Activated CD4-positive, alpha-beta T cell treated with anti-CD3 and anti-CD28 coated beads for 24 hours (primary cell): ENCODE data around the gene PATJ.
"Not testable (repeated sequence)": the region's sequence is repeated elsewhere in the genome, so short reads cannot be mapped to it uniquely, and the experiment has no call there.

ENCODE experiments used
- DNase-seq, 2 donors: peaks; one replicate each; pipeline ENCODE4 v3.0.0-alpha.2; 2020; ENCODE audit warnings: low read depth in 2 of 2

Gene PATJ

DNA sequence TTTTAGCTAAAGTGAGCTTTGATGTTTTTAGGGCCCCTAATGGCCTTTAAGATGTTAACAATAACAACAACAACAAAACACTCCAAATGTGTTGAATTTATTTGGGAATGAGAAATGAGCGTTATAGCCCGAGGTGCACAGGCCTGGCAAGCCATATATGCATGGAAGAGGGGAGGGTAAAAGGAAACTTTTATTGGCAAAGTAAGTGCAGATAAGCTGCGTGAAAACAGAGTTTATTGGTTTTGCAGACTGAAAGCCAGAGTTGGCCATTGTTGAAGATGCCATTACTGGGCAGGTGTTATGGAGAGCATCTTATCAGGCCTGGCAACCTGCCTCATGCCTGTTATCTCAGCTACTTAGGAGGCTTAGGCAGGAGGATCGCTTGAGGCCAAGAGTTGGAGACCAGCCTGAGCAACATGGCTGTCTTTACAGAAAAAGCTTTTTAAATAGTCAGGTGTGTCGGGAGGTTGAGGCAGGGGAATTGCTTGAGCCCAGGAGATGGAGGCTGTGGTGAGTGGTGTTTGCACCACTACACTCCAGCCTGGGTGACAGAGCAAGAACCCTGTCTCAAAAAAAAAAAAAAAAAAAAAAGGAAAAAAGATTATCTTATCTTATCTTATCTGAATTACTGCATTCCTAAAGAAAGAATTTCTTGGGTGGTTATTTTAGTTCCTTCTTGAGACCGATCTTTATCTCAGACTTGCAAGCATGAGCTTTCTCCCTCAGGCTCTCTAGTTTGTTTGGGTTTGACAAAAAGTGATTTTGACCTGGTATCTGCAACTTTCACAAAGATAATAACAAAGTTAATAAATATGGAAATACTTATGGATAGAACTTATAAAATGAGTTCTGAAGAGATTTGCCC, 1.7 kb downstream of the PATJ start:
- no peak for DNase-seq

DNA sequence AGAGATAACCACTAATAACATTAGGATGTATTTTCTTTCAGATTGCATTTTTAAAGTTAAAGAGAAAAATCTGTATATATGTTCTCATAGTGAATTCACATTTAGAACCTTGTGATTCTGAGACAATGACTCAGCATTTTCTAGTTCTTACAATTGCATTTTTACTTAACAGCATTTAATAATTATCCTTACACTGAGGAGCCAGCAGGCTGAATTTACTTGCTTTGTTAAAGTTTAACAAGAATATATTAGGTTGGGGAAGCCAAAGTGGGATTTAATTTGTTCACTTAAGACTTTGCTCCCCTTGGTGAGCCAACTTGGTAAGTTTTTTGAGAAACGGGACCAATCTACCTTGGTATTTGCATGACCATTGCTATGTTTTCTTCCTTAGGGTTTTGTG, 4.5 kb downstream of the PATJ start:
- DNase-seq = no peak

DNA sequence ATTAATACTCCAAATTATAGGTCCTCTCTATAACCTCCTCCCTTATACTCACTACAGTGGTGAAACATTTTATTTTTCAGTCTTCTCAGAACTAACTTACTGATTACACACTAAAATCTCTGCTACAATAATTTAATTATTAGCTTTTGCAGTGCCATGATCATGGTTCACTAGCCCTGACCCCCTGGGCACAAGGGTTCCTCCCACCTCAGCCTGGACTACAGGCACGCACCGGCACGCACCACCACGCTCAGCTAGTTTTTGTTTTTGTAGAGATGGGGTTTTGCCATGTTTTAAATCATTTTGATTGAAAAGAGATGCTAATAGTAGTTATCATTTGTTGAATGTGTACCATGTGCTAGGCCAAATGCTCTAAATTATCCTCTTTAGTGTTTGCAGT, 6.3 kb downstream of the PATJ start:
- DNase-seq = no peak

DNA sequence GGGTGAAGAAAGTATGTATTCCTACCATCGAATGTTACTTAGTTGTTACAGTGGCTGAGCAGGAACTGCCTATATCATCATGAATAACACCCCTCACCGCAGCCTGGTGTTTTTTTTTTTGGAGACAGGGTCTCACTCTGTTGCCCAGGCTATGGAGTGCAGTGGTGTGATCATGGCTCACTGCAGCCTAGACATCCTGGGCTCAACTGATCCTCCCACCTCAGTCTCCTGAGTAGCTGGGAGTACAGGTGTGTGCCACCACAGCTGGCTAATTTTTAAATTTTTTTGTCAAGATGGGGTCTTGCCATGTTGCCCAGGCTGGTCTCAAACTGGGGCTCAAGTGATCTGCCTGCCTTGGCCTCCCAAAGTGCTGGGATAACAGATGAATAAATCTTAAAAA, 7.3 kb downstream of the PATJ start:
- DNase-seq = no peak

DNA sequence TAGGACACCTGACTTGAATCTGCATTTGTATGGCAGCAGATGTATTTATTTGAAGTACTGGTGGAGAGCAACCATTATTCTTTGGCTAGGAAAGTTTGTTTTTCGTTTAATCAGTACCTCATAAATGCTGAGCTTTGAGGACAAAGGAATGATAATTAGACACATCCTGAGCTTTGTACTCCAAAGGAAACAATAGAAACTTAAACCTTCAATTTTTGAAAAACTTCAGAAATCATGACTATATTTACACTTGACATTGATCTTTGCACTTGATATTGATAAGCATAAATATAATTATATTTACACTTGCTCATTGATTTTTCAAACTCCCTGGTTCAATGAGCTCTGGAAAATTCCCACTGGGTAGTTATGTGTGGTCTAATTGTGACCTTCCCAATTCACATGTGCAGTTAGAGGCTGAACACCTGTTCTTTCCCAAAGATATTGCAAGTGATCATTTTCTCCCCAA, 10.7 kb downstream of the PATJ start:
- DNase-seq = no peak

DNA sequence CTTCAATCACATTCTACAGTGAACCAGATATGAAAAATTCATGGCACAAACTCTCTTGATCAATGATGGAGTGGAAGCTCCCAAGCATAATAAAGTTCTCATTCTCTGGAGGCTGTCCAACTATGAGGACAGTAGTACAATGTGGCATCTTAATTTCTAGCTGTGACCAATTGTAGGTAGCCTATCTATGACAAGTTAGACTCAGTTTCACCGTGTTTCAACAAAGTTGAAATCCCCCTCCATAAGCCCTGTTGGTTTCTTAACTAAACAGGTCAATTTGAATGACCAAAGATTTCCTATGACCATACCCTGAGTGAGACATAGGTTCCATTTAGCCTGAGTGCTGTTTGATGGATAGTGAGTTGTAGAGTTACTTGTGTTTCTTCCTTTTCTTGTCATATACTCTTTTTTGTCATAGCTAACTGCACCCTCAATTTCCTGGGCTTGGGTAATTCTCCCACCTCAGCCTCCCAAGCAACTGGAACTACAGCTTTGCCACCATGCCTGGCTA, 11.8 kb downstream of the PATJ start:
- no peak for DNase-seq

DNA sequence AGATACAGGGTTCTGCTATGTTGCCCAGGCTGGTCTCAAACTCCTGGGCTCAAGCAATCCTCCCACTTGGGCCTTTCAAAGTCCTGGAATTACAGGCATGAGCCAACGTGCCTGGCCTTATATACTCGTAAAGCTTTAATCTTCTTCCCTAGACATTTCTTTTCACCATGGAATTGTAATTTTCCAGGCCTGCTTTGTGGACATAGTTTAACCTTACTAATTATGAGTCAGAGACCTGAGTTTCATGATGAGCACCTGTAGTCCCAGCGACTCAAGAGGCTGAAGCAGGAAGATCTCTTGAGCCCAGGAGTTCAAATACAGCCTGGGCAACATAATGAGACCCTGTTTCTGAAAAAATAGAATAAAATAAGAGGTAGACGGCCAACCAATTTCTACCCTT, 12.3 kb downstream of the PATJ start:
- no peak for DNase-seq

DNA sequence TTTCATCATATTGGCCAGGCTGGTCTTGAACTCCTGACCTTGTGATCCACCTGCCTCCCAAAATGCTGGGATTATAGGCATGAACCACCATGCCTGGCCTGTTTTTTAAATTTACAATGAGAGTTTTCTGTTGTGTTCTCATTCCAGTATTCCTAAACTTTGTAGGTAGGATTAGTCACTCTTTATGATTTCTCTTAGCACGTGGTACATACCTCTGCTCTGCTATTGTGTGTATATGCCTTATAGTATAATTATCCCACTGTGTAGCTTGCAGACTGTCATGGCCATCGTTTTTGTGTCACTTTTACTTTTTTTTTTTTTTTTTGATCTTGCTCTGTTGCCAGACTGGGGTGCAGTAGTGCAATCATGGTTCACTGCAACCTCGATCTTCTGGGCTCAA, 14.5 kb downstream of the PATJ start:
- no peak for DNase-seq

DNA sequence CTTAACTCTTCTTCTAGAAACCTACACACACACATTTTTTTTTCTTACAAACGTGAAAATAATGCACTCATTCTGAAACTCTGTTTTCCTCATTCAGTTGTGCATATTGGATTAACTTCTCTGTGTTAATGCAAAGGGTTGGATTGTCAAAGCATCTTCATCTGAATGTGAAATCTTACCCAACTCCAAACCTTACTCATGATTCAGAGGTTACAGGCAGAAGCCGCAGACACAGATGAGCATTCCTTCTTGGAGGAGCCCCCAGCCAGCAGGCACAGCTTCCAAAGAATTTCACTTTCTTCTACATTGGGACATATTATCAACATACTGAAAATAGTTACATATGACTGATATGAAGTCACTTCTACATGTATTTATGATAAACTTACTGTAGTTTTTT, 15.7 kb downstream of the PATJ start:
- DNase-seq = no peak

DNA sequence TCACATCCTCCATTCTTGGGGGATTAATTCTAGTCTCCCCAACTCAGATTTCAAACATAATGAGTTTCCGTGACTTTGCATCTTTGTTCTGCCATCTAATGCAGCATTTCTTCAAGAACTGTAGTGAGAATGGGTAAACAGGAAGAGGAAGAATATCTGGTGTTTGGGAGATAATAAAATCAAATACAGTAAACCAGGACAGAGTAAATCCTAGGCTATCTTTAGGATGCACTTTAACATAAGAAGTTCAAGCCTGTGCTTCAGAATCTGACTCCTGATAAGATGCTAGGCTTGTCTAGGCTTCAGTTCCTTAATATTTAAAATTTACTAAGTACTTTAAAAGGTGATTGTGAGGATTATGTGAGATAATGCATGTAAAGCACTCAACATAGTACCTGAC, 27.9 kb downstream of the PATJ start:
- DNase-seq = no peak

DNA sequence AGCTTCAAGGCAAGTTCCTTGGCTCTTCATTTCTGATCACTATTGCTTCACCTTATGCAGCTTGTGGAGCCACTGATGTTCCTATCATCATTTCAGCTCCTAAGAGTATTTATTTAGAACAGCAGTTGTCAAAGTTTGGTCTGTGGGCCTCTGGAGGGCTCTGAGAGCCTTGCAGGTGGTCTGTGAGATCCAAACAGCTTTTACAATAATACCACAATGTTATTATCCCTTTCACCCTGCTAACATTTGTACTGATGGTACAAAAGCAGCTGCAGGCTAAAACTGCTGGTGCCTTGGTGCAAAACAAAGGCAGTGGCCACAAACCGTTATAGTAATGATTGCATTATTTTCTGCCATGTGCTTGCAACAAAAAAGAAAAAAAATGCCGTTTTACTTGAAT, 33.8 kb downstream of the PATJ start:
- no peak for DNase-seq

DNA sequence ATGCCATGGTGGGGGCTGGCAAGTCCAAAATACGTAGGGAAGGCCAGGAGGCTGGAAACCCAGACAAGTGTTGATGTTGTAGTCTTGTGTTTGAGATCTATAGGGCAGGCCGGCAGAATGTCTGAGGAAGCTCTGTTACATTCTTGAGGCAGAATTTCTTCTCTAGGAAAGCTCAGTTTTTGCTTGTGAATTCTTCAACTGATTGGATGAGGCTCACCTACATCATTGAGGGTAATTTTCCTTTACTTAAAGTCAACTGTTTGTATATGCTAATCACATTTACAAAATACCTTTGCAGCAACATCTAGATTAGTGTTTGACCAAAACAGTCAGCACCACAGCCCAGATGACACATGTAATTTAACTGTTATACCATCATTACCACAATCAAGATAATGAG, 37.0 kb downstream of the PATJ start:
- DNase-seq = no peak

DNA sequence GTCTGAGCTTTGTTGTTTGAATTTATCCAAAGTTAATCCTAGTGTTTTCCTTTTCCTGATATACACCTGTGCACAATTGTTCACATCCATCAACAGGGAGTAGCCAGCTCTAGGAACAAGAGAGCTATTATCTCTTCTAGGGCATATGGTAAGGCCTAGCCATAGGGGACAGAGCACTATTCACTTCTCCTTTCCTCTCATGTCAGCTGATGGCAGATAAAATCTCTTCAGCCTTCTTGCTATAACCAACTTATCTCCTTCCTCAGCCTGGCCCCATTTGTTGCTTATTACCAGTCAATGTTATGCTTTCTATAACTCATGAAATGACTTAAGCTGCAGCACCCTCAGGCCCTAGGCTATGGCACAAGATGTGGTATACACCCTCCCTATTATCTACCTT, 38.9 kb downstream of the PATJ start:
- DNase-seq = no peak

DNA sequence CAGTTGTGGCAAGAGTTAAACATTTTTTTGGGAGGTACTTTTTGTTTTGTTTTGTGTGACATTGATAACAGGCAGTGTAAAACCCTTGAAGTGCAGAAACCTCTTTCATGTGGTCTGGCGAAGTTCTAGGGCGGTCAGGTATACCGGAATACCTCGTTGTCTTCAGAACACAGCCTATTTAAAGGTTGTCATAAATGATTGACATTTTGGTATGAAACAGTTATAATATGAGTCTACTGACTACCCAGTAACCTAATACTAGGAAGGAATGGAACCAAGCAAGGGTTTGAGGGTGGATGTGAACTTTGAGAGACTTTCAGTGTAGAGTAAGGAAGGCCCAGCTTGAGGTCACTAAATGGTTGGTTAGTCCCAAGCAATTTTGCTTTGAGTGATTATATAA, 40.5 kb downstream of the PATJ start:
- peak in 1 of 2 donors; percentile 13 for DNase-seq

DNA sequence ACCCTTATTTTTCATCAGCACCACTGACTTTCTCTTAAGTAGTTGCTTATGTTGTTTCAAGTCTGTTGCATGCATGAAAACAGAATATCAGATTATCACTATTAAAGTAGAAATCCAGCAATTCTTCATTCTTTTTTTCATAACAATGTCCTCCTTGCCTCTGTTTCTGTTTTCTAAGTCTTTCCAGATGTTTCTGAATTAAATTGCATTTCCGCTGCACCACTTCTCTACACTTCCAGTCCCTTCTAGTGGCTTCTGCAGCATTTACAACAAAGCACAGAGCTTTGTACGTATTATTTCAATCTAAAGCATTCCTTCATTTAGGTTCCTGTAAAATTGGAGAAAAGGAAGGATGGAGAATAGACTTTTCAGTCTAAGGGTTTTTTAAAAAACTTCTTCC, 42.4 kb downstream of the PATJ start:
- DNase-seq = no peak

DNA sequence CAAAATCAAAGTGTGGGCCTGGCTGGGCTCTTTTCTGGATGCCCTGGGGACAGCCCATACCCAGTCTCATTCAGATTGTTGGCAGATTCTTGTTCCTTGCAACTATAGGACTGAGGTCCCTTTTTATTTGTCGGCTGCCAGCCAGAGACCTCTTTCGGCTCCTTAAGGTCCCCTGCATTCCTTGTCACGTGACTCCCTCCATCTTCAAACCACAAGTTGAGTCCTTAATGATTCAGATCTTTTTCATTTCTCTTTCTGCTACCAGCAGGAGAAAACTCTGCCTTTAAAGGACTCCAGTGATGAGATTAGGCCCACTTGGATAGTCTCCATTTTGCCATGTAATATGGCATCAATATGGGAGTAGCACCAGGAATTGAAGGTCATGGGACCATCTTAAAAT, 48.6 kb downstream of the PATJ start:
- no peak for DNase-seq

DNA sequence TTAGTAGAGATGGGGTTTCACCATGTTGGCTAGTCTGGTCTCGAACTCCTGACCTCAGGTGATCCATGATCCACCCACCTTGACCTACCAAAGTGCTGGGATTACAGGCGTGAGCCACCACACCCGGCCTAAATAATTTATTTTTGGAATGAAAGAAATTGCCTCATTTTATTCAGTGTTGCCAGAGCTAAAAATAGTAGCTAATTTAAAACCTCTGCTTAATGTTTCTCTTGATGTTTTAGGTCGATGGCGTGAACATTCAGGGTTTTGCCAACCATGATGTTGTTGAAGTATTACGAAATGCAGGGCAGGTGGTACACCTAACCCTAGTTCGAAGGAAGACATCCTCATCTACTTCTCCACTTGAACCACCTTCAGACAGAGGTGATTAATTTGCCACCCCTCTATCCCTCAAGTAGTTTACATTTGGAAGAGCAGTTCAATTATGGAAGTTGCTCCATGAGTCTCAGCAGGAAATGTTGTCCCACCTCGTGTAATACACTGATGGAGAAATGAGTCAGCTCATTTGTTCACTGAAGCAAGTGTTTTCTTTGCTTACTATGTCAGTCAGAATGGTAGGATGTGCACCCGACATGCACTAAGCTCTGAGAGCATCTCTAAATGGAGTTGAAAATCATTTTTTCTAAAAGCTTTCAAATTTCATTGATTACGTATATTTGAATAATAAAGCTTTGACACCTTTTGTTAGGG, 54.9 kb downstream of the PATJ start:
- DNase-seq = no peak

DNA sequence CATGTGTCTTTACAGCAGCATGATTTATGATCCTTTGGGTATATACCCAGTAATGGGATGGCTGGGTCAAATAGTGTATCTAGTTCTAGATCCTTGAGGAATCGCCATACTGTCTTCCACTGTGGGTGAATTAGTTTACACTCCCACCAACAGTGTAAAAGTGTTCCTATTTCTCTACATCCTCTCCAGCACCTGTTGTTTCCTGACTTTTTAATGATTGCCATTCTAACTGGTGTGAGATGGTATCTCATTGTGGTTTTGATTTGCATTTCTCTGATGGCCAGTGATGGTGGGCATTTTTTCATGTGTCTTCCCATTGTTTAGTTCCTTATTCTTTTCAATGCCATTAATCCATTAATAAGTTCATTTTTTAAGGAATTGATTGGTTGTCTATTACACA, 58.8 kb downstream of the PATJ start:
- DNase-seq = not testable (repeated sequence)

DNA sequence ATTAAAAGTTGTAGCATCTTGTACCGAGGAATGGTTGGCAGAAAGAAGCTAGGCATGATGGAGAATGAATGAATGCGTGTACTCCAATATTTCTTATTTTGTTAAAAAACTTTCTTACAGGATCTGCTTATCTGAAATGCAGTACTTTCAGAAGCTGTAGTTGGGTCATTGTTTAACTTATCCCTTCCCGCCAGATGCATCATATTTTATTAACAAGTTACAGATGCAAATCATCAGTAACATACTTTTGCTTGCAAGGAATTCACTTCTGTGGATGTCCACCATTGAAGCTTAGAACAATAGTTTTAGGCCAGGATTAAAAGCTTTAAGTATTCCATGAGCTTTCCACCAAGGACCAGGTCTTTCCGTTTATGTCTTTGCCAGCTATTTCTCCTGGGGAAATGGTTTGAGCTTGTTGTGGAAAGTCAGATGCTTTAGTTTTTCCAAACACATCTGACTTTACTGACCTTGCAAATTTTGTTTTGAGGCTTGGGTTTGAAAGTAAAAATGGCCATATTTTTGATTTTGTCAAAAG, 65.4 kb downstream of the PATJ start:
- DNase-seq = no peak

DNA sequence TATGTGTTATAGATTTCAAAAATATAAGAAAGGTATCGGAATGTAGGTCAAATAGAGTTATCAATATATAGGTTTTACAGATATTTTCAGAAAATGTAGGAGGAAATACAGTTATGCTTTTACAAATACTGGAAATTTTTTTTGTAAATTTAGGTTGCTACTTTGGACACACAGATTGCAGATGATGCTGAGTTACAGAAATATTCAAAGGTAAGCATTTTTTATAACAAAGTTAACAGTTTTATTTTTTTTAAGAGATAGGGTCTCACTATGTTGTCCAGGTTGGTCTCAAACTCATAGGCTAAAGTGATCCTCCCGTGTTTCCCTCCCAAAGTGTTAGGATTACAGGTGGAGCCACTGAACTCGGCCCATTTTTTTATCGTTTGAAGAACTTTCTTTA, 66.0 kb downstream of the PATJ start:
- no peak for DNase-seq

DNA sequence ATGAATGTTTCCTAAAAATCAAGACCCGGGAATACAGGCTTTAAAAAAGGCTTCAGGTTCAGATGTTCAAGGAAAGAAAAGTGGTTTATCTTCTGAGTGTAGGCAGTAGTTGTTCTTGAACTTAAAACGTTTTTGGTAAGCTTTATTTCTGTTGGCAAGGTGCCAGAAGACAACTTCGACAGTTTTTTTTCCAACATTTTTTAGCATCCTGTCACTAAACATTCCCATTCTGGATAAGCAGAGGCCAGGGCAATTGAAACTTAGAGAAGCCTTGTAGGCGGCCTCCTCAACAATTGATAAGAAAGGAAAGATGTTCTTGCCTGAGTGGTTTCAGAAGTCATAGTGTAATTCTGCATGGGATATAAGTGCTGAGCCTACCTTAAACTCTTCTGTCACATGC, 66.7 kb downstream of the PATJ start:
- no peak for DNase-seq

DNA sequence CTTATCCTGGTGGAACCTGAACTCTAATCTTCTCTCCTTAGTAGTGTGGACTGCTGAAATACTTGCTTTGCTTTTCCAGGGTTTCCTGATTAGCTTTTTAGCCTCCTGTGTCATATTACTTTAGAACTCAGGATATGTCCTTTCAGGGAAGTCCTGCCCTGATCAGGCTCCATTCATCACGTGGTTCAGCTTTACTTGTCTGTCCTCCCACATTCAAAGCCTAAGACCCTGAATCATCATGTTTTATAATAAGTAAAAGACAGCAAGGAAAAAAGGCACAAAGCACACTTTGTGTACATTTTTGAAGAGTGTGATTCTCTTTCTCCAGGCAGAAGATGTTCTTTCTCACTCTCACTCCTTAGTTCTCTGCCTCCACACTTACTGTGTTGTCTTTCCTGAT, 70.6 kb downstream of the PATJ start:
- DNase-seq = no peak

DNA sequence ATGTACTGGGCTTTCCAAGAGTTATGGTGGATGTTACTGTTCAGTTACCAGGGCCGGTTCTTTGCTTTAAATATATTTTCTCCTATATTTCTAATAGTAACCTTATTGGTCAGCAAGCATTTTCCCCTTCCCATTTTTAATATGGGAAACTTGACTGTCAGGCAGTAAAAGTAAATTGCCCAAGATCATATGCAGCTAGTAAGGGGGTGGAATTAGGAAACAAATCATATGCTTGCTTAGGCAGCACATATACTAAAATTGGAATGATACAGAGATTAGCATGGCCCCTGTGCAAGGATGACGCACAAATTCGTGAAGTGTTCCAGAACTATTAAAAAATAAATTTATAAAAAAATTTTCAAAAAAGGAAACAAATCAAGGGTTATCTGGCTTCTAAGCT, 73.9 kb downstream of the PATJ start:
- DNase-seq = no peak
